HG02970 (cell line): ENCODE measurements around the gene TMPRSS15.
"Not testable (repeated sequence)": the region's sequence is repeated elsewhere in the genome, so short reads cannot be mapped to it uniquely, and the experiment has no call there.

Experiments
- ATAC-seq: cut with Tn5 transposase; IDR thresholded peaks from one replicate; pipeline ENCODE4 v1.9.1; 2021; ENCODE audit warnings: mild to moderate bottlenecking, moderate library complexity, moderate number of reproducible peaks; ENCODE audit not compliant: unreplicated experiment, low FRiP score

The TMPRSS15 gene

GRCh38 chr21:18403735-18404450 is at the start of gene TMPRSS15:
Gene TMPRSS15 (minus strand): TSS chr21:18403785. CDS start chr21:18403622, 163 bp downstream.
- ATAC-seq: no peak

GRCh38 chr21:18451670-18452069 is 48.1 kb upstream of the TMPRSS15 start:
- no peak for ATAC-seq

- ATAC-seq: no peak
Observed at GRCh38 chr21:18449605-18450550, 46.3 kb upstream of the TMPRSS15 start.

- ATAC-seq: no peak
Observed at GRCh38 chr21:18443701-18444100, 40.1 kb upstream of the TMPRSS15 start.

- no peak for ATAC-seq
Observed at GRCh38 chr21:18443085-18443484, 39.5 kb upstream of the TMPRSS15 start.

GRCh38 chr21:18430341-18430740 is 26.8 kb upstream of the TMPRSS15 start:
- ATAC-seq: no peak

- ATAC-seq: no peak
Observed at GRCh38 chr21:18424276-18424675, 20.7 kb upstream of the TMPRSS15 start.

GRCh38 chr21:18417141-18417790 is 13.7 kb upstream of the TMPRSS15 start:
- ATAC-seq: no peak

GRCh38 chr21:18411565-18411964 is 8.0 kb upstream of the TMPRSS15 start:
- no peak for ATAC-seq

- ATAC-seq: no peak
Observed at GRCh38 chr21:18409579-18409978, 6.0 kb upstream of the TMPRSS15 start.

- ATAC-seq: no peak
Observed at GRCh38 chr21:18398843-18399242, 4.7 kb downstream of the TMPRSS15 start.

- no peak for ATAC-seq
Observed at GRCh38 chr21:18387994-18388393, 15.6 kb downstream of the TMPRSS15 start.

- no peak for ATAC-seq
Observed at GRCh38 chr21:18384771-18385170, 18.8 kb downstream of the TMPRSS15 start.

GRCh38 chr21:18382934-18383619 is 20.5 kb downstream of the TMPRSS15 start:
- ATAC-seq: not testable (repeated sequence)

GRCh38 chr21:18382141-18382540 is 21.4 kb downstream of the TMPRSS15 start:
- ATAC-seq: no peak

GRCh38 chr21:18373606-18374005 is 30.0 kb downstream of the TMPRSS15 start:
- ATAC-seq: no peak

- ATAC-seq: no peak
Observed at GRCh38 chr21:18370301-18370700, 33.3 kb downstream of the TMPRSS15 start.

GRCh38 chr21:18369115-18369514 is 34.5 kb downstream of the TMPRSS15 start:
- ATAC-seq: no peak

- ATAC-seq: no peak
Observed at GRCh38 chr21:18368205-18368604, 35.4 kb downstream of the TMPRSS15 start.

GRCh38 chr21:18356801-18357200 is 46.8 kb downstream of the TMPRSS15 start:
- ATAC-seq: no peak
